ENCODE results near the gene CDR2L.

GRCh38 chr17:75046407-75047289 lies 59.2 kb downstream of the CDR2L start, which contains the start of the genes ATP5PD and KCTD2:
- TF ChIP-seq POLR2A (IDR thresholded peaks at IDR 0.05; ENCODE audit: low read depth, low read length) (peak; percentile 92), SPI1 (IDR thresholded peaks at IDR 0.05; ENCODE audit: low read depth, low read length) (0 out of 2 replicates have a peak, but pooled peaks have one; percentile 22), TAF1 (IDR thresholded peaks at IDR 0.05; ENCODE audit: low read depth, low read length) (peak; percentile 52; the same call in 1 of the 2 replicates), POLR2AphosphoS5 (IDR thresholded peaks at IDR 0.05; ENCODE audit: low read depth, low read length) (peak; percentile 96), POU2F2 (IDR thresholded peaks at IDR 0.05; ENCODE audit: low read depth, low read length) (peak; percentile 31; the same call in 1 of the 2 replicates), PAX5 (IDR thresholded peaks at IDR 0.05; ENCODE audit: insufficient read depth, low read length, severe bottlenecking) (no peak)
